Fibroblast of lung (primary cell): ENCODE data around the gene INSYN1. TPM values are rescaled to one million over a fixed set of nuclear protein-coding genes. Genes with fewer than 3 reads are reported as not detected.

Experiments used
- DNase-seq, 2 donors: peaks; one replicate each; pipeline versions ENCODE4 v3.0.0 to v3.0.0-alpha.2; 2010; ENCODE audit warnings: low read depth in 2 of 2
- H2AFZ ChIP-seq: 2 replicates; pipeline ENCODE4 v1.5.1; 2012; ENCODE audit warnings: low read length, control low read depth, inconsistent platforms
- H3K27ac ChIP-seq: 2 replicates; pipeline ENCODE4 v1.5.1; 2011; ENCODE audit warnings: low read length, control low read depth; ENCODE audit not compliant: insufficient read depth
- H3K27me3 ChIP-seq: 2 replicates; pipeline ENCODE4 v1.5.1; 2011; ENCODE audit warnings: mild to moderate bottlenecking, low read length; ENCODE audit not compliant: control insufficient read depth, insufficient read depth
- H3K36me3 ChIP-seq: 2 replicates; pipeline ENCODE4 v1.5.1; 2011; ENCODE audit warnings: low read length; ENCODE audit not compliant: control insufficient read depth, insufficient read depth
- H3K4me1 ChIP-seq: 2 replicates; pipeline ENCODE4 v1.5.1; 2011; ENCODE audit warnings: low read length; ENCODE audit not compliant: control insufficient read depth, insufficient read depth; ENCODE audit errors: extremely low read depth
- H3K4me2 ChIP-seq: 2 replicates; pipeline ENCODE4 v1.5.1; 2011; ENCODE audit warnings: low read length, control low read depth; ENCODE audit not compliant: insufficient read depth; ENCODE audit errors: extremely low read depth
- H3K4me3 ChIP-seq, 4 experiments: fragments of 200-600 bp in 1 of 4; sonication (generic) in 1 of 4; replicated peaks in 1 of 4; 2 replicates each; pipeline ENCODE4 v1.5.1; 2011 to 2016; ENCODE audit warnings: low read length in 4 of 4, low read depth in 3 of 4, mild to moderate bottlenecking in 3 of 4, control low read depth in 2 of 4, inconsistent platforms in 1 of 4, mixed read lengths in 1 of 4; ENCODE audit not compliant: insufficient read depth in 1 of 4; ENCODE audit errors: control extremely low read depth in 1 of 4
- H3K79me2 ChIP-seq: 2 replicates; pipeline ENCODE4 v1.5.1; 2012; ENCODE audit warnings: mild to moderate bottlenecking, low read length, inconsistent platforms; ENCODE audit not compliant: control insufficient read depth, insufficient read depth
- H3K9ac ChIP-seq: 2 replicates; pipeline ENCODE4 v1.5.1; 2011; ENCODE audit warnings: mild to moderate bottlenecking, low read length, control low read depth; ENCODE audit not compliant: insufficient read depth
- H3K9me3 ChIP-seq: 2 replicates; pipeline ENCODE4 v1.5.1; 2012; ENCODE audit warnings: low read depth, low read length; ENCODE audit not compliant: control insufficient read depth, insufficient read depth
- H4K20me1 ChIP-seq: 2 replicates; pipeline ENCODE4 v1.5.1; 2011; ENCODE audit warnings: low read length; ENCODE audit not compliant: control insufficient read depth, insufficient read depth; ENCODE audit errors: extremely low read depth
- CTCF ChIP-seq, 2 donors: IDR thresholded peaks in 1 of 2; conservative IDR thresholded peaks in 1 of 2; 1 replicate in 1 of 2; 2 replicates in 1 of 2; pipeline ENCODE4 v1.5.1; 2011 to 2012; ENCODE audit warnings: low read length in 2 of 2, control low read depth in 1 of 2, inconsistent platforms in 1 of 2, low read depth in 1 of 2, mild to moderate bottlenecking in 1 of 2
- EZH2 ChIP-seq: IDR thresholded peaks from 2 replicates; pipeline ENCODE4 v1.5.1; 2012; ENCODE audit warnings: low read length, control low read depth, mild to moderate bottlenecking; ENCODE audit errors: missing control alignments
- polyA plus RNA-seq, 2 donors: library from polyadenylated mRNA; depleted of rRNA in 1 of 2; stranded (reverse) in 1 of 2; unstranded in 1 of 2; fragments of >200 nt; gene quantifications; 2 replicates each; pipeline ENCODE4 v1.2.1, GENCODE V29; 2011 to 2012; ENCODE audit warnings: missing spikeins in 1 of 2
- total RNA-seq: library from RNA; depleted of rRNA; stranded (reverse); fragments of >200 nt; gene quantifications from 2 replicates; pipeline ENCODE4 v1.2.1, GENCODE V29; 2014

Gene INSYN1
- total and polyA plus RNA-seq, 2 donors (not counting 1 experiment from before 2014, with no cell fraction given): 0.51 to 1.2 TPM

- TF ChIP-seq EZH2 (no peak), CTCF (conservative IDR thresholded peaks at IDR 0.05 in 1 of 2, IDR thresholded peaks at IDR 0.05 in 1 of 2; ENCODE audit: low read depth in 1 of 2, low read length in 2 of 2) (no peak)
These were observed 47.7 kb upstream of the INSYN1 start for GRCh38 chr15:73800662-73801345.

GRCh38 chr15:73799466-73799865, 46.3 kb upstream of the INSYN1 start:
- H3K79me2 ChIP-seq: no peaks in the 10 kb centered on the region
- H3K27ac ChIP-seq: no peak overlapping the region
- H3K9ac ChIP-seq: no peak overlapping the region
- DNase-seq: peak in 1 of 2 donors; percentile 69
- TF ChIP-seq EZH2 (no peak), CTCF (conservative IDR thresholded peaks at IDR 0.05 in 1 of 2, IDR thresholded peaks at IDR 0.05 in 1 of 2; ENCODE audit: low read depth in 1 of 2, low read length in 2 of 2) (no peak)
- no peak overlapping the region for H3K4me3 ChIP-seq
- H3K4me1 ChIP-seq: peaks cover 18% of the 10 kb centered on the region
- no peak overlapping the region for H3K4me2 ChIP-seq
- no peaks in the 10 kb centered on the region for H4K20me1 ChIP-seq
- H3K36me3 ChIP-seq: no peaks in the 10 kb centered on the region
- no peak overlapping the region for H2AFZ ChIP-seq
- H3K9me3 ChIP-seq: no peaks in the 10 kb centered on the region
- no peaks in the 10 kb centered on the region for H3K27me3 ChIP-seq

More at GRCh38 chr15:73800662-73801345, 47.7 kb upstream of the INSYN1 start:
- peak; percentile 84 to 93 for DNase-seq
- peaks cover 18% of the 10 kb centered on the region for H3K4me1 ChIP-seq
- no peaks in the 10 kb centered on the region for H3K79me2 ChIP-seq
- H3K9ac ChIP-seq: no peak overlapping the region
- no peak overlapping the region for H2AFZ ChIP-seq
- H4K20me1 ChIP-seq: no peaks in the 10 kb centered on the region
- H3K36me3 ChIP-seq: no peaks in the 10 kb centered on the region
- H3K27me3 ChIP-seq: no peaks in the 10 kb centered on the region
- H3K27ac ChIP-seq: peak overlapping the region; percentile 63
- peak overlapping the region; percentile 55 for H3K4me2 ChIP-seq
- H3K9me3 ChIP-seq: no peaks in the 10 kb centered on the region
- peak overlapping the region in 1 of 4 experiments; percentile 15 for H3K4me3 ChIP-seq

- Histone ChIP-seq H3K9me3 (no peaks in the 10 kb centered on the region), H4K20me1 (no peaks in the 10 kb centered on the region), H3K27me3 (no peaks in the 10 kb centered on the region), H3K79me2 (no peaks in the 10 kb centered on the region), H3K4me2 (no peak overlapping the region), H3K9ac (no peak overlapping the region), H2AFZ (no peak overlapping the region), H3K4me3 (no peak overlapping the region), H3K36me3 (no peaks in the 10 kb centered on the region), H3K4me1 (peaks cover 18% of the 10 kb centered on the region), H3K27ac (no peak overlapping the region)
- no peak for DNase-seq
- no peak for TF ChIP-seq EZH2
- no peak for TF ChIP-seq CTCF (conservative IDR thresholded peaks at IDR 0.05 in 1 of 2, IDR thresholded peaks at IDR 0.05 in 1 of 2; ENCODE audit: low read depth in 1 of 2, low read length in 2 of 2)
These were observed 44.4 kb upstream of the INSYN1 start for GRCh38 chr15:73797366-73798158.
